HepG2 (cell line): ENCODE measurements around the gene BICRA.
"Not testable (repeated sequence)": the region's sequence is repeated elsewhere in the genome, so short reads cannot be mapped to it uniquely, and the experiment has no call there.

Experiments used
- POLR2A ChIP-seq, 2 experiments: IDR thresholded peaks; 2 replicates each; pipeline ENCODE4 v1.6.1; 2011; ENCODE audit warnings: low read depth in 2 of 2, low read length in 2 of 2, mild to moderate bottlenecking in 1 of 2, moderate library complexity in 1 of 2; ENCODE audit not compliant: insufficient read depth in 1 of 2
- POLR2AphosphoS5 ChIP-seq: IDR thresholded peaks from 2 replicates; pipeline ENCODE4 v1.6.1; 2012; ENCODE audit warnings: low read depth, low read length
- SRSF1 ChIP-seq: fragments of 200-400 bp; formaldehyde crosslinking; optimal IDR thresholded peaks from 2 replicates; pipeline ENCODE3; 2017; ENCODE audit warnings: mild to moderate bottlenecking, low read depth, low read length, moderate library complexity
- TF ChIP-seq, protein P1 (sequence below): sonication (generic); formaldehyde crosslinking; IDR thresholded peaks from 2 replicates; pipeline ENCODE4 v1.5.0; 2020; ENCODE audit warnings: mild to moderate bottlenecking, missing genetic modification reagents, moderate library complexity
- TF ChIP-seq, protein P2 (sequence below): sonication (generic); formaldehyde crosslinking; IDR thresholded peaks from 2 replicates; pipeline ENCODE4 v1.5.1; 2020; ENCODE audit warnings: missing genetic modification reagents, mild to moderate bottlenecking, borderline replicate concordance
- TF ChIP-seq, protein P3 (sequence below), 2 experiments: sonication (generic) in 1 of 2; formaldehyde crosslinking in 1 of 2; IDR thresholded peaks; 2 replicates each; pipeline versions ENCODE4 v1.4.0 to v1.6.1; 2018 to 2020; ENCODE audit warnings: missing genetic modification reagents in 2 of 2, borderline replicate concordance in 1 of 2, low read depth in 1 of 2, mild to moderate bottlenecking in 1 of 2, missing biosample characterization in 1 of 2

DNA sequence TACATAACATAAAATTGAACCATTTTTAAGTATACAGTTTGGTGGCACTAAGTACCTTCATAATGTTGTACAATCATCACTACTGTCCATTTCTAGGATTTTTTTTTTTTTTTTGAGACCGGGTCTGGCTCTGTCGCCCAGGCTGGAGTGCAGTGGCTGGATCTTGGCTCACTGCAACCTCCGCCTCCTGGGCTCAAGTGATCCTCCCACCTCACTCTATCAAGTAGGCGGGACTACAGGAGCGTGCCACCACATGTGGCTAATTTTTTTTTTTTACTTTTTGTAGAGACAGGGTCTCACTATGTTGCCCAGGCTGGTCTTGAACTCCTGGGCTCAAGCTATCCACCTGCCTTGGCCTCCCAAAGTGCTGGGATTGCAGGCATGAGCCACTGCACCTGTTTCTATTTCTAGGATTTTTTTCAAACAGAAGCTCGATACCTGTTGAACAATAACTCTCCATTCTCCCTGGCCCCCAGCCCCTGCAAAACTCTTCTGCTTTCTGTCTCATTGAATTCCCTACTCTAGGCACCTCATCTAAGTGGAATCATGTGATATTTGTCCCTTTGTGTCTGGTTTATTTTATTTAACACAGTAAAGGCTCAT lies 26.3 kb downstream of the BICRA start:
- not testable (repeated sequence) for TF ChIP-seq POLR2A (IDR thresholded peaks at IDR 0.05; ENCODE audit: insufficient read depth in 1 of 2, low read depth in 2 of 2, low read length in 2 of 2); POLR2AphosphoS5; SRSF1
- TF ChIP-seq, protein P1, sequence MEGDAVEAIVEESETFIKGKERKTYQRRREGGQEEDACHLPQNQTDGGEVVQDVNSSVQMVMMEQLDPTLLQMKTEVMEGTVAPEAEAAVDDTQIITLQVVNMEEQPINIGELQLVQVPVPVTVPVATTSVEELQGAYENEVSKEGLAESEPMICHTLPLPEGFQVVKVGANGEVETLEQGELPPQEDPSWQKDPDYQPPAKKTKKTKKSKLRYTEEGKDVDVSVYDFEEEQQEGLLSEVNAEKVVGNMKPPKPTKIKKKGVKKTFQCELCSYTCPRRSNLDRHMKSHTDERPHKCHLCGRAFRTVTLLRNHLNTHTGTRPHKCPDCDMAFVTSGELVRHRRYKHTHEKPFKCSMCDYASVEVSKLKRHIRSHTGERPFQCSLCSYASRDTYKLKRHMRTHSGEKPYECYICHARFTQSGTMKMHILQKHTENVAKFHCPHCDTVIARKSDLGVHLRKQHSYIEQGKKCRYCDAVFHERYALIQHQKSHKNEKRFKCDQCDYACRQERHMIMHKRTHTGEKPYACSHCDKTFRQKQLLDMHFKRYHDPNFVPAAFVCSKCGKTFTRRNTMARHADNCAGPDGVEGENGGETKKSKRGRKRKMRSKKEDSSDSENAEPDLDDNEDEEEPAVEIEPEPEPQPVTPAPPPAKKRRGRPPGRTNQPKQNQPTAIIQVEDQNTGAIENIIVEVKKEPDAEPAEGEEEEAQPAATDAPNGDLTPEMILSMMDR: not testable (repeated sequence)
- TF ChIP-seq, protein P2, sequence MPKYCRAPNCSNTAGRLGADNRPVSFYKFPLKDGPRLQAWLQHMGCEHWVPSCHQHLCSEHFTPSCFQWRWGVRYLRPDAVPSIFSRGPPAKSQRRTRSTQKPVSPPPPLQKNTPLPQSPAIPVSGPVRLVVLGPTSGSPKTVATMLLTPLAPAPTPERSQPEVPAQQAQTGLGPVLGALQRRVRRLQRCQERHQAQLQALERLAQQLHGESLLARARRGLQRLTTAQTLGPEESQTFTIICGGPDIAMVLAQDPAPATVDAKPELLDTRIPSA: not testable (repeated sequence)
- TF ChIP-seq, protein P3, sequence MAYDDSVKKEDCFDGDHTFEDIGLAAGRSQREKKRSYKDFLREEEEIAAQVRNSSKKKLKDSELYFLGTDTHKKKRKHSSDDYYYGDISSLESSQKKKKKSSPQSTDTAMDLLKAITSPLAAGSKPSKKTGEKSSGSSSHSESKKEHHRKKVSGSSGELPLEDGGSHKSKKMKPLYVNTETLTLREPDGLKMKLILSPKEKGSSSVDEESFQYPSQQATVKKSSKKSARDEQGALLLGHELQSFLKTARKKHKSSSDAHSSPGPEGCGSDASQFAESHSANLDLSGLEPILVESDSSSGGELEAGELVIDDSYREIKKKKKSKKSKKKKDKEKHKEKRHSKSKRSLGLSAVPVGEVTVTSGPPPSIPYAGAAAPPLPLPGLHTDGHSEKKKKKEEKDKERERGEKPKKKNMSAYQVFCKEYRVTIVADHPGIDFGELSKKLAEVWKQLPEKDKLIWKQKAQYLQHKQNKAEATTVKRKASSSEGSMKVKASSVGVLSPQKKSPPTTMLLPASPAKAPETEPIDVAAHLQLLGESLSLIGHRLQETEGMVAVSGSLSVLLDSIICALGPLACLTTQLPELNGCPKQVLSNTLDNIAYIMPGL (CRISPR knock-in tag; IDR thresholded peaks at IDR 0.05; ENCODE audit: borderline replicate concordance in 1 of 2, low read depth in 1 of 2): not testable (repeated sequence)
